Fibroblast of villous mesenchyme (primary cell): ENCODE results near the gene UNC13B. TPM values are rescaled to one million over a fixed set of nuclear protein-coding genes. Genes with fewer than 3 reads are reported as not detected.
"Not testable (repeated sequence)": the region's sequence is repeated elsewhere in the genome, so short reads cannot be mapped to it uniquely, and the experiment has no call there.

Source experiments
- DNase-seq: peaks from one replicate; pipeline ENCODE4 v3.0.0-alpha.2; 2010; ENCODE audit warnings: low read depth
- H3K4me3 ChIP-seq: 2 replicates; pipeline ENCODE4 v1.5.1; 2011; ENCODE audit warnings: low read depth, mild to moderate bottlenecking, low read length
- CTCF ChIP-seq: IDR thresholded peaks from 2 replicates; pipeline ENCODE4 v1.5.1; 2012; ENCODE audit warnings: low read depth, mild to moderate bottlenecking, low read length; ENCODE audit not compliant: insufficient read depth
- total RNA-seq: library from RNA; depleted of rRNA; stranded (reverse); fragments of >200 nt; gene quantifications from 2 replicates; pipeline ENCODE4 v1.2.3, GENCODE V29; 2012

The UNC13B gene
- total RNA-seq, 1 donor, result 23.7 TPM

- no peak overlapping the region for H3K4me3 ChIP-seq
- TF ChIP-seq CTCF, result no peak
- no peak for DNase-seq
These were observed 246.0 kb downstream of the UNC13B start for GRCh38 chr9:35407846-35408245.

GRCh38 chr9:35409434-35409833 lies 247.6 kb downstream of the UNC13B start:
- not testable (repeated sequence) for DNase-seq, H3K4me3 ChIP-seq

- no peak for TF ChIP-seq CTCF
- H3K4me3 ChIP-seq, result no peak overlapping the region
- peak; percentile 4 for DNase-seq
These were observed 253.1 kb downstream of the UNC13B start for GRCh38 chr9:35414889-35415288.

- no peak for TF ChIP-seq CTCF
- no peak for DNase-seq
- H3K4me3 ChIP-seq, result no peak overlapping the region
These were observed 253.7 kb downstream of the UNC13B start for GRCh38 chr9:35415402-35416097.

- DNase-seq, result no peak
- H3K4me3 ChIP-seq, result no peak overlapping the region
- TF ChIP-seq CTCF, result no peak
These were observed 254.3 kb downstream of the UNC13B start for GRCh38 chr9:35416098-35416427.

GRCh38 chr9:35422346-35422745 lies 260.5 kb downstream of the UNC13B start:
- H3K4me3 ChIP-seq, result no peak overlapping the region

GRCh38 chr9:35422753-35423152 lies 260.9 kb downstream of the UNC13B start:
- TF ChIP-seq CTCF, result no peak
- no peak overlapping the region for H3K4me3 ChIP-seq
- DNase-seq, result no peak

More at GRCh38 chr9:35422346-35422745, 260.5 kb downstream of the UNC13B start:
- TF ChIP-seq CTCF, result no peak
- DNase-seq, result no peak
